H1 (cell line): ENCODE results near the gene TEAD4.

ENCODE experiments used
- ATF2 ChIP-seq: IDR thresholded peaks from 2 replicates; pipeline ENCODE4 v1.6.1; 2012; ENCODE audit warnings: low read length, inconsistent platforms
- CHD2 ChIP-seq: IDR thresholded peaks from 2 replicates; pipeline ENCODE4 v1.6.1; 2012; ENCODE audit warnings: low read length, improper control_type of control experiment
- E2F6 ChIP-seq: IDR thresholded peaks from 2 replicates; pipeline ENCODE4 v1.6.1; 2012; ENCODE audit warnings: inconsistent platforms
- EGR1 ChIP-seq: IDR thresholded peaks from 2 replicates; pipeline ENCODE4 v1.6.1; 2011; ENCODE audit warnings: low read depth, low read length, borderline replicate concordance
- EP300 ChIP-seq, 2 experiments: IDR thresholded peaks; 1 replicate in 1 of 2; 2 replicates in 1 of 2; pipeline ENCODE4 v1.6.1; 2011 to 2012; ENCODE audit warnings: low read depth in 2 of 2, low read length in 2 of 2, mild to moderate bottlenecking in 2 of 2, borderline replicate concordance in 1 of 2, inconsistent platforms in 1 of 2, moderate library complexity in 1 of 2
- EZH2 ChIP-seq: fragments of 200-600 bp; sonication (generic); IDR thresholded peaks from 2 replicates; pipeline ENCODE4 v1.7.1; 2012; ENCODE audit warnings: low read depth, mild to moderate bottlenecking, moderate library complexity, low read length, inconsistent platforms; ENCODE audit not compliant: severe bottlenecking
- GABPA ChIP-seq: IDR thresholded peaks from 2 replicates; pipeline ENCODE4 v1.6.1; 2011; ENCODE audit warnings: mild to moderate bottlenecking, low read length, moderate library complexity, borderline replicate concordance; ENCODE audit not compliant: insufficient read depth
- RAD21 ChIP-seq, 2 experiments: IDR thresholded peaks in 1 of 2; conservative IDR thresholded peaks in 1 of 2; 2 replicates each; pipeline ENCODE4 v1.6.1; 2011; ENCODE audit warnings: low read depth in 2 of 2, low read length in 2 of 2, improper control_type of control experiment in 1 of 2, inconsistent platforms in 1 of 2, mild to moderate bottlenecking in 1 of 2, moderate library complexity in 1 of 2
- RBBP5 ChIP-seq: IDR thresholded peaks from 2 replicates; pipeline ENCODE4 v1.7.1; 2012; ENCODE audit warnings: low read depth, mild to moderate bottlenecking, inconsistent platforms, low read length, moderate library complexity, borderline replicate concordance
- SIN3A ChIP-seq, 2 experiments: IDR thresholded peaks in 1 of 2; conservative IDR thresholded peaks in 1 of 2; 2 replicates each; pipeline ENCODE4 v1.6.1; 2011 to 2012; ENCODE audit warnings: low read length in 2 of 2, improper control_type of control experiment in 1 of 2, low read depth in 1 of 2, mild to moderate bottlenecking in 1 of 2
- ZNF274 ChIP-seq: IDR thresholded peaks from 2 replicates; pipeline ENCODE4 v1.7.0; 2012; ENCODE audit warnings: low read length, borderline replicate concordance; ENCODE audit errors: extremely low read depth
- TF ChIP-seq, protein P1 (sequence below), 3 experiments: IDR thresholded peaks; 1 replicate in 2 of 3; 2 replicates in 1 of 3; pipeline versions ENCODE4 v1.5.1 to v1.6.1; 2011; ENCODE audit warnings: low read length in 3 of 3, mild to moderate bottlenecking in 3 of 3, inconsistent platforms in 2 of 3, low read depth in 1 of 3, moderate library complexity in 1 of 3; ENCODE audit not compliant: insufficient read depth in 1 of 3; ENCODE audit errors: control extremely low read depth in 1 of 3
- TF ChIP-seq, protein P2 (sequence below): IDR thresholded peaks from 2 replicates; pipeline ENCODE4 v1.6.1; 2011; ENCODE audit warnings: low read length, improper control_type of control experiment

GRCh38 chr12:3049176-3049575 lies 90.0 kb downstream of the TEAD4 start:
- TF ChIP-seq, protein P1, sequence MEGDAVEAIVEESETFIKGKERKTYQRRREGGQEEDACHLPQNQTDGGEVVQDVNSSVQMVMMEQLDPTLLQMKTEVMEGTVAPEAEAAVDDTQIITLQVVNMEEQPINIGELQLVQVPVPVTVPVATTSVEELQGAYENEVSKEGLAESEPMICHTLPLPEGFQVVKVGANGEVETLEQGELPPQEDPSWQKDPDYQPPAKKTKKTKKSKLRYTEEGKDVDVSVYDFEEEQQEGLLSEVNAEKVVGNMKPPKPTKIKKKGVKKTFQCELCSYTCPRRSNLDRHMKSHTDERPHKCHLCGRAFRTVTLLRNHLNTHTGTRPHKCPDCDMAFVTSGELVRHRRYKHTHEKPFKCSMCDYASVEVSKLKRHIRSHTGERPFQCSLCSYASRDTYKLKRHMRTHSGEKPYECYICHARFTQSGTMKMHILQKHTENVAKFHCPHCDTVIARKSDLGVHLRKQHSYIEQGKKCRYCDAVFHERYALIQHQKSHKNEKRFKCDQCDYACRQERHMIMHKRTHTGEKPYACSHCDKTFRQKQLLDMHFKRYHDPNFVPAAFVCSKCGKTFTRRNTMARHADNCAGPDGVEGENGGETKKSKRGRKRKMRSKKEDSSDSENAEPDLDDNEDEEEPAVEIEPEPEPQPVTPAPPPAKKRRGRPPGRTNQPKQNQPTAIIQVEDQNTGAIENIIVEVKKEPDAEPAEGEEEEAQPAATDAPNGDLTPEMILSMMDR (IDR thresholded peaks at IDR 0.05; ENCODE audit: control extremely low read depth in 1 of 3, insufficient read depth in 1 of 3, low read depth in 1 of 3, low read length in 3 of 3) = no peak
- TF ChIP-seq, protein P2, sequence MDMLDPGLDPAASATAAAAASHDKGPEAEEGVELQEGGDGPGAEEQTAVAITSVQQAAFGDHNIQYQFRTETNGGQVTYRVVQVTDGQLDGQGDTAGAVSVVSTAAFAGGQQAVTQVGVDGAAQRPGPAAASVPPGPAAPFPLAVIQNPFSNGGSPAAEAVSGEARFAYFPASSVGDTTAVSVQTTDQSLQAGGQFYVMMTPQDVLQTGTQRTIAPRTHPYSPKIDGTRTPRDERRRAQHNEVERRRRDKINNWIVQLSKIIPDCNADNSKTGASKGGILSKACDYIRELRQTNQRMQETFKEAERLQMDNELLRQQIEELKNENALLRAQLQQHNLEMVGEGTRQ = no peak
- TF ChIP-seq CHD2 (no peak), EZH2 (no peak), EGR1 (no peak), ZNF274 (no peak), RAD21 (IDR thresholded peaks at IDR 0.05 in 1 of 2, conservative IDR thresholded peaks at IDR 0.05 in 1 of 2; ENCODE audit: low read depth in 2 of 2, low read length in 2 of 2) (no peak), RBBP5 (no peak), EP300 (IDR thresholded peaks at IDR 0.05; ENCODE audit: borderline replicate concordance in 1 of 2, low read depth in 2 of 2, low read length in 2 of 2) (no peak), ATF2 (no peak), E2F6 (no peak), SIN3A (conservative IDR thresholded peaks at IDR 0.05 in 1 of 2, IDR thresholded peaks at IDR 0.05 in 1 of 2; ENCODE audit: low read depth in 1 of 2, low read length in 2 of 2) (no peak), GABPA (no peak)
